ENCODE results near the gene CLIP2.
"Not testable (repeated sequence)": the region's sequence is repeated elsewhere in the genome, so short reads cannot be mapped to it uniquely, and the experiment has no call there.

CLIP2 gene

GRCh38 chr7:74254858-74255379, 34.3 kb upstream of the CLIP2 start:
- H3F3A ChIP-seq (ENCODE audit: insufficient read depth, low read length): peaks cover 10% of the 10 kb centered on the region
- peaks cover 4% of the 10 kb centered on the region; the same call in 1 of the 2 replicates for H3K36me3 ChIP-seq (replicated peaks; ENCODE audit: insufficient read depth, low read length)
- no peaks in the 10 kb centered on the region for H4K20me1 ChIP-seq (ENCODE audit: insufficient read depth, low read length)
- H3K4me2 ChIP-seq (ENCODE audit: low read depth, low read length): peak overlapping the region; percentile 75
- peak overlapping the region; percentile 80 for H3K27ac ChIP-seq (ENCODE audit: low read length)
- TF ChIP-seq EZH2 (optimal IDR thresholded peaks at IDR 0.05; ENCODE audit: low read depth, low read length) (no peak), CTCF (IDR thresholded peaks at IDR 0.05; ENCODE audit: low read length) (no peak), EZH2phosphoT487 (IDR thresholded peaks at IDR 0.05; ENCODE audit: low read length) (no peak)
- no peak for DNase-seq
- H3K4me1 ChIP-seq (ENCODE audit: low read length): peaks cover 13% of the 10 kb centered on the region; the same call in 1 of the 2 replicates
- peaks cover 28% of the 10 kb centered on the region for H3K79me2 ChIP-seq (ENCODE audit: low read length)
- peak overlapping the region; percentile 94 for H3K4me3 ChIP-seq (ENCODE audit: low read length)
- peak overlapping the region; percentile 83 for H2AFZ ChIP-seq (ENCODE audit: low read length)
- H3K9ac ChIP-seq (ENCODE audit: low read length): peak overlapping the region; percentile 97
- H3K27me3 ChIP-seq (replicated peaks; ENCODE audit: insufficient read depth, low read length): no peaks in the 10 kb centered on the region; the same call in 1 of the 2 replicates
- no peaks in the 10 kb centered on the region for H3K9me2 ChIP-seq (replicated peaks; ENCODE audit: insufficient read depth, low read length)
- no peaks in the 10 kb centered on the region for H3K9me3 ChIP-seq (replicated peaks; ENCODE audit: insufficient read depth, low read length)

- not testable (repeated sequence) for H3K27me3 ChIP-seq (replicated peaks; ENCODE audit: insufficient read depth, low read length); H3K9me2 ChIP-seq (replicated peaks; ENCODE audit: insufficient read depth, low read length); H3K9me3 ChIP-seq (replicated peaks; ENCODE audit: insufficient read depth, low read length); DNase-seq; H3K4me3 ChIP-seq (ENCODE audit: low read length); H3K9ac ChIP-seq (ENCODE audit: low read length); H4K20me1 ChIP-seq (ENCODE audit: insufficient read depth, low read length); H3K27ac ChIP-seq (ENCODE audit: low read length); H3K36me3 ChIP-seq (replicated peaks; ENCODE audit: insufficient read depth, low read length); H2AFZ ChIP-seq (ENCODE audit: low read length)
- peak overlapping the region; percentile 75; the same call in 1 of the 2 replicates for H3K4me2 ChIP-seq (ENCODE audit: low read depth, low read length)
- H3F3A ChIP-seq (ENCODE audit: insufficient read depth, low read length): peaks cover 10% of the 10 kb centered on the region
- peaks cover 13% of the 10 kb centered on the region; the same call in 1 of the 2 replicates for H3K4me1 ChIP-seq (ENCODE audit: low read length)
- peaks cover 26% of the 10 kb centered on the region for H3K79me2 ChIP-seq (ENCODE audit: low read length)
Measured at GRCh38 chr7:74255461-74255860, 33.7 kb upstream of the CLIP2 start.

GRCh38 chr7:74256491-74257408, 32.5 kb upstream of the CLIP2 start:
- TF ChIP-seq EZH2phosphoT487 (IDR thresholded peaks at IDR 0.05; ENCODE audit: low read length) (no peak), EZH2 (optimal IDR thresholded peaks at IDR 0.05; ENCODE audit: low read depth, low read length) (no peak)
- no peak overlapping the region for H3K9ac ChIP-seq (ENCODE audit: low read length)
- H3K36me3 ChIP-seq (replicated peaks; ENCODE audit: insufficient read depth, low read length): no peaks in the 10 kb centered on the region; the same call in 1 of the 2 replicates
- H3K27me3 ChIP-seq (replicated peaks; ENCODE audit: insufficient read depth, low read length): no peaks in the 10 kb centered on the region; the same call in 1 of the 2 replicates
- peaks cover 13% of the 10 kb centered on the region; the same call in 1 of the 2 replicates for H3K4me1 ChIP-seq (ENCODE audit: low read length)
- H3K27ac ChIP-seq (ENCODE audit: low read length): no peak overlapping the region
- H3K9me3 ChIP-seq (replicated peaks; ENCODE audit: insufficient read depth, low read length): no peaks in the 10 kb centered on the region
- no peak for DNase-seq
- no peaks in the 10 kb centered on the region for H4K20me1 ChIP-seq (ENCODE audit: insufficient read depth, low read length)
- H2AFZ ChIP-seq (ENCODE audit: low read length): no peak overlapping the region
- peaks cover 10% of the 10 kb centered on the region for H3F3A ChIP-seq (ENCODE audit: insufficient read depth, low read length)
- no peaks in the 10 kb centered on the region for H3K9me2 ChIP-seq (replicated peaks; ENCODE audit: insufficient read depth, low read length)
- H3K4me2 ChIP-seq (ENCODE audit: low read depth, low read length): no peak overlapping the region
- H3K4me3 ChIP-seq (ENCODE audit: low read length): no peak overlapping the region
- peaks cover 20% of the 10 kb centered on the region for H3K79me2 ChIP-seq (ENCODE audit: low read length)

GRCh38 chr7:74258639-74259038, 30.6 kb upstream of the CLIP2 start:
- peaks cover 7% of the 10 kb centered on the region; the same call in 1 of the 2 replicates for H3K27me3 ChIP-seq (replicated peaks; ENCODE audit: insufficient read depth, low read length)
- no peaks in the 10 kb centered on the region for H3K9me3 ChIP-seq (replicated peaks; ENCODE audit: insufficient read depth, low read length)
- no peak overlapping the region for H3K4me2 ChIP-seq (ENCODE audit: low read depth, low read length)
- no peaks in the 10 kb centered on the region for H4K20me1 ChIP-seq (ENCODE audit: insufficient read depth, low read length)
- H3K4me1 ChIP-seq (ENCODE audit: low read length): peaks cover 7% of the 10 kb centered on the region; the same call in 1 of the 2 replicates
- H3K4me3 ChIP-seq (ENCODE audit: low read length): no peak overlapping the region
- DNase-seq: no peak
- H3K79me2 ChIP-seq (ENCODE audit: low read length): peaks cover 5% of the 10 kb centered on the region
- H3F3A ChIP-seq (ENCODE audit: insufficient read depth, low read length): peaks cover 10% of the 10 kb centered on the region
- H3K9ac ChIP-seq (ENCODE audit: low read length): no peak overlapping the region
- TF ChIP-seq CTCF (IDR thresholded peaks at IDR 0.05; ENCODE audit: low read length): no peak
- TF ChIP-seq EZH2 (optimal IDR thresholded peaks at IDR 0.05; ENCODE audit: low read depth, low read length): no peak
- TF ChIP-seq EZH2phosphoT487 (IDR thresholded peaks at IDR 0.05; ENCODE audit: low read length): no peak
- no peaks in the 10 kb centered on the region for H3K36me3 ChIP-seq (replicated peaks; ENCODE audit: insufficient read depth, low read length)
- no peaks in the 10 kb centered on the region for H3K9me2 ChIP-seq (replicated peaks; ENCODE audit: insufficient read depth, low read length)
- no peak overlapping the region for H3K27ac ChIP-seq (ENCODE audit: low read length)
- no peak overlapping the region for H2AFZ ChIP-seq (ENCODE audit: low read length)

All from MM.1S (cell line).